ENCODE data around the gene CRTC1.

- TF ChIP-seq EZH2phosphoT487 (conservative IDR thresholded peaks at IDR 0.05; ENCODE audit: low read length) (no peak), CTCF (IDR thresholded peaks at IDR 0.05; ENCODE audit: insufficient read depth, low read length, poor library complexity, severe bottlenecking) (no peak)
These were observed 59.6 kb downstream of the CRTC1 start for GRCh38 chr19:18742838-18743783.

Measured in SU-DHL-6 (cell line).